Lower leg skin (tissue), 3 donors: Measurements from ENCODE around the gene AGRP.

ENCODE experiments used
- CTCF ChIP-seq, 3 donors: fragments of 450-650 bp; IDR thresholded peaks; one replicate each; pipeline ENCODE4 v1.5.1; 2016; ENCODE audit warnings: antibody characterized with exemption in 3 of 3, mild to moderate bottlenecking in 3 of 3, moderate library complexity in 2 of 3
- POLR2A ChIP-seq, 2 donors: fragments of 450-650 bp; IDR thresholded peaks; one replicate each; pipeline ENCODE4 v1.6.1; 2016 to 2017; ENCODE audit warnings: antibody characterized with exemption in 2 of 2, mild to moderate bottlenecking in 1 of 2, moderate library complexity in 1 of 2

- TF ChIP-seq CTCF (IDR thresholded peaks at IDR 0.05) (no peak), POLR2A (IDR thresholded peaks at IDR 0.05) (no peak)
Measured at GRCh38 chr16:67528870-67529581, 45.7 kb upstream of the AGRP start.
